Osteoblast (primary cell): ENCODE measurements around the gene MERTK. TPM values are rescaled to one million over a fixed set of nuclear protein-coding genes. Genes with fewer than 3 reads are reported as not detected.

ENCODE experiments used
- DNase-seq: peaks from one replicate; pipeline ENCODE4 v3.0.0; 2011; ENCODE audit warnings: low spot score, mixed read lengths; ENCODE audit not compliant: insufficient read length; ENCODE audit errors: missing footprints
- H2AFZ ChIP-seq: 2 replicates; pipeline ENCODE4 v1.6.0; 2011; ENCODE audit warnings: mild to moderate bottlenecking, low read length
- H3K27ac ChIP-seq: 2 replicates; pipeline ENCODE4 v1.5.1; 2011; ENCODE audit warnings: mild to moderate bottlenecking, low read depth, low read length, moderate library complexity
- H3K27me3 ChIP-seq: 2 replicates; pipeline ENCODE4 v1.6.0; 2012; ENCODE audit warnings: mild to moderate bottlenecking, control low read depth, inconsistent platforms, low read length, moderate library complexity; ENCODE audit not compliant: insufficient read depth
- H3K36me3 ChIP-seq: 2 replicates; pipeline ENCODE4 v1.5.1; 2011; ENCODE audit warnings: mild to moderate bottlenecking, low read length, control low read depth, moderate library complexity; ENCODE audit not compliant: insufficient read depth
- H3K4me1 ChIP-seq: 2 replicates; pipeline ENCODE4 v1.5.1; 2011; ENCODE audit warnings: mild to moderate bottlenecking, low read length, control low read depth, moderate library complexity; ENCODE audit not compliant: insufficient read depth
- H3K4me2 ChIP-seq: 2 replicates; pipeline ENCODE4 v1.6.0; 2011; ENCODE audit warnings: mild to moderate bottlenecking, low read length; ENCODE audit not compliant: insufficient read depth
- H3K4me3 ChIP-seq: fragments of 200-600 bp; sonication (generic); 3 replicates; pipeline ENCODE4 v1.5.1; 2012; ENCODE audit warnings: mild to moderate bottlenecking, low read length, inconsistent platforms; ENCODE audit not compliant: insufficient read depth
- H3K79me2 ChIP-seq: 2 replicates; pipeline ENCODE4 v1.6.0; 2012; ENCODE audit warnings: mild to moderate bottlenecking, low read length, control low read depth, inconsistent platforms; ENCODE audit not compliant: insufficient read depth
- H3K9me3 ChIP-seq: 2 replicates; pipeline ENCODE4 v1.5.1; 2011; ENCODE audit warnings: low read depth, low read length, control low read depth
- H4K20me1 ChIP-seq: 2 replicates; pipeline ENCODE4 v1.6.0; 2012; ENCODE audit warnings: mild to moderate bottlenecking, low read length, control low read depth; ENCODE audit not compliant: insufficient read depth
- total RNA-seq: library from RNA; depleted of rRNA; stranded (reverse); fragments of >200 nt; gene quantifications from 2 replicates; pipeline ENCODE4 v1.2.3, GENCODE V29; 2012
- TF ChIP-seq, protein P1 (sequence below): IDR thresholded peaks from 2 replicates; pipeline ENCODE4 v1.5.1; 2011; ENCODE audit warnings: mild to moderate bottlenecking, low read depth, low read length, moderate library complexity; ENCODE audit errors: extremely low read depth

MERTK gene
- total RNA-seq, 1 donor, result 0.72 TPM

DNA sequence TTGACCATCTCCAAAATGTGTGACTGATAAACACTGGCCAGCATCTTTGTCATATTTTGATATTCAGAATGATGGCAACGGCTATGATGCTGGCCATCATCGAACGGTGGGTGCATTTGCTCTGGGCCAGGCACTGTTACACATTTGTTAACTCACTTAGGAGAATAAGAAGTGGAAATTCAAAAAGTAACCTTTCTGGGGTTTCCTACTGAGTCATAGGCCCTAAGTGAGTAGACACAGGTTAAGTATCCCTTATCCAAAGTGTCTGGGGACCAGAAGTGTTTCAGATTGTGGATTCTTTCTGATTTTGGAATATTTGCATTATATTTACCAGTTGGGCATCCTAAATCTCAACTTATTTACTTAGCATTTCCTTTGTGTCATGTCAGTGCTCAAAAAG lies 92.0 kb downstream of the MERTK start:
- no peak for DNase-seq

DNA sequence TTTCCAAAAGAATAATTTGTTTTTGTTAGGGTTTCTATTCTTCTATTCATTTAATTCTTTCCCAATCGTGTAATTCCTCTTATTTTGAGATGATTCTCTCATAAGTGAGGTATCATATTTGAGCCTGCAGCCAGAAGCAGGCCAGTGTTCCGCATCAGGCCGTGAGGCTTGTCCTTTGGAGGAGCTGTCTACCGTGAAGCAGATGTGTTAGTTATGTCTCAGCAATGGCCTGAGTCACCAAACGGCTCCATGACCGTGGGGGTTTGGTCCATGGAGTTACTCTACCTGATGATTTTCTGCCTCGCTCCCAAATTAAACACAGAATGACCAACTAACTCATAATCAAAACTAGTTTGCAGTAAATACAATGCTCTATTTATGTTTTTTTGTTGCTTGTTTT lies 92.4 kb downstream of the MERTK start:
- no peak overlapping the region for H3K27ac ChIP-seq
- no peak overlapping the region for H2AFZ ChIP-seq
- H3K9me3 ChIP-seq, result no peaks in the 10 kb centered on the region
- no peaks in the 10 kb centered on the region for H3K36me3 ChIP-seq
- no peak for DNase-seq
- H3K27me3 ChIP-seq, result peaks cover 27% of the 10 kb centered on the region
- H4K20me1 ChIP-seq, result no peaks in the 10 kb centered on the region
- H3K4me1 ChIP-seq, result no peaks in the 10 kb centered on the region
- TF ChIP-seq, protein P1, sequence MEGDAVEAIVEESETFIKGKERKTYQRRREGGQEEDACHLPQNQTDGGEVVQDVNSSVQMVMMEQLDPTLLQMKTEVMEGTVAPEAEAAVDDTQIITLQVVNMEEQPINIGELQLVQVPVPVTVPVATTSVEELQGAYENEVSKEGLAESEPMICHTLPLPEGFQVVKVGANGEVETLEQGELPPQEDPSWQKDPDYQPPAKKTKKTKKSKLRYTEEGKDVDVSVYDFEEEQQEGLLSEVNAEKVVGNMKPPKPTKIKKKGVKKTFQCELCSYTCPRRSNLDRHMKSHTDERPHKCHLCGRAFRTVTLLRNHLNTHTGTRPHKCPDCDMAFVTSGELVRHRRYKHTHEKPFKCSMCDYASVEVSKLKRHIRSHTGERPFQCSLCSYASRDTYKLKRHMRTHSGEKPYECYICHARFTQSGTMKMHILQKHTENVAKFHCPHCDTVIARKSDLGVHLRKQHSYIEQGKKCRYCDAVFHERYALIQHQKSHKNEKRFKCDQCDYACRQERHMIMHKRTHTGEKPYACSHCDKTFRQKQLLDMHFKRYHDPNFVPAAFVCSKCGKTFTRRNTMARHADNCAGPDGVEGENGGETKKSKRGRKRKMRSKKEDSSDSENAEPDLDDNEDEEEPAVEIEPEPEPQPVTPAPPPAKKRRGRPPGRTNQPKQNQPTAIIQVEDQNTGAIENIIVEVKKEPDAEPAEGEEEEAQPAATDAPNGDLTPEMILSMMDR, result no peak
- no peak overlapping the region for H3K4me2 ChIP-seq
- no peak overlapping the region for H3K4me3 ChIP-seq
- H3K79me2 ChIP-seq, result no peaks in the 10 kb centered on the region

More for the DNA sequence above, 92.0 kb downstream of the MERTK start:
- no peaks in the 10 kb centered on the region for H4K20me1 ChIP-seq
- no peak overlapping the region for H3K27ac ChIP-seq
- H3K36me3 ChIP-seq, result no peaks in the 10 kb centered on the region
- H3K4me2 ChIP-seq, result no peak overlapping the region
- H2AFZ ChIP-seq, result no peak overlapping the region
- TF ChIP-seq, protein P1, result no peak
- peaks cover 23% of the 10 kb centered on the region for H3K27me3 ChIP-seq
- H3K79me2 ChIP-seq, result no peaks in the 10 kb centered on the region
- no peak overlapping the region for H3K4me3 ChIP-seq
- no peaks in the 10 kb centered on the region for H3K4me1 ChIP-seq
- H3K9me3 ChIP-seq, result no peaks in the 10 kb centered on the region

DNA sequence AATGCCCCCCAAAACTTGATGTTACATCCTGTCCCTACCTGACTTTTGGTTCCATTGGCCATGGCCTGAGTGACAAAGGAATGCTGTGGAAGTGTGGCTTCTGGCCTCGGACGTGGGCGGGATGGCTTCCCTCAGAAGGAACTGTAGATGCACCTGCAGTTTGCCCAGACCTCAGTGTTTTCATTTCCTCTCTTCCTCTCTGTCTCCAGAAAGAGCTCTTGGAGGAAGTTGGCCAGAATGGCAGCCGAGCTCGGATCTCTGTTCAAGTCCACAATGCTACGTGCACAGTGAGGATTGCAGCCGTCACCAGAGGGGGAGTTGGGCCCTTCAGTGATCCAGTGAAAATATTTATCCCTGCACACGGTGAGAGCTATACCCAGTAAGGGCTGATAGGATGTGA lies 95.6 kb downstream of the MERTK start:
- peaks cover 18% of the 10 kb centered on the region for H3K27me3 ChIP-seq
- H3K4me2 ChIP-seq, result no peak overlapping the region
- H3K36me3 ChIP-seq, result no peaks in the 10 kb centered on the region
- no peaks in the 10 kb centered on the region for H4K20me1 ChIP-seq
- DNase-seq, result no peak
- no peaks in the 10 kb centered on the region for H3K9me3 ChIP-seq
- H3K4me3 ChIP-seq, result no peak overlapping the region
- no peaks in the 10 kb centered on the region for H3K79me2 ChIP-seq
- no peaks in the 10 kb centered on the region for H3K4me1 ChIP-seq
- H3K27ac ChIP-seq, result no peak overlapping the region
- TF ChIP-seq, protein P1, result no peak
- no peak overlapping the region for H2AFZ ChIP-seq

DNA sequence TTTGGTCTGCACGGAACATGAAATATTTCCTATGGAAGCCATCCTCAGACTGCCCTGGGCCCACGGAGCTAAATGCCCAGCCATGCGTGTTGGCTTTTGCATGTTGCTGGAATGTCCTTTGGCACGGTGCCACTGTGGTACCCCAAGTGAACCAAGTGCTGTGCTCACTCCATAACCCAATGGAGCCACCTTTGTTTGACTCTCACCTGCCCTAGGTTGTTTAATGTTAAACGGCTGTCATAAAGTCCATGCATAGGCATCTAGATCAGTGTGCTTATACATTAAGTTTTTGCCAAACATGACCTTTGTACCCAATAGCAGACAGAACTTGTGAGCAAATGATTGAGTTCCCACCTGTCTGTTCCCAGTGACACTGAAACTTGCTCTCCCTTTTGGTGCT lies 96.7 kb downstream of the MERTK start:
- H3K27ac ChIP-seq, result no peak overlapping the region
- H3K9me3 ChIP-seq, result no peaks in the 10 kb centered on the region
- no peak for DNase-seq
- H3K4me1 ChIP-seq, result no peaks in the 10 kb centered on the region
- H3K4me3 ChIP-seq, result no peak overlapping the region
- no peak overlapping the region for H3K4me2 ChIP-seq
- no peaks in the 10 kb centered on the region for H4K20me1 ChIP-seq
- H2AFZ ChIP-seq, result no peak overlapping the region
- peaks cover 18% of the 10 kb centered on the region for H3K27me3 ChIP-seq
- H3K79me2 ChIP-seq, result no peaks in the 10 kb centered on the region
- TF ChIP-seq, protein P1, result no peak
- H3K36me3 ChIP-seq, result no peaks in the 10 kb centered on the region
